ENCODE data around the gene PSAT1. TPM values are rescaled to one million over a fixed set of nuclear protein-coding genes. Genes with fewer than 3 reads are reported as not detected.
A peak's percentile ranks its signal among the peaks of the same experiment; 100 is the strongest.

The PSAT1 gene
- total and polyA plus RNA-seq, 2 of the 13 experiments (the other 11 are each of a cell fraction or from before 2014, with no cell fraction given) = 135 to 229 TPM

DNA sequence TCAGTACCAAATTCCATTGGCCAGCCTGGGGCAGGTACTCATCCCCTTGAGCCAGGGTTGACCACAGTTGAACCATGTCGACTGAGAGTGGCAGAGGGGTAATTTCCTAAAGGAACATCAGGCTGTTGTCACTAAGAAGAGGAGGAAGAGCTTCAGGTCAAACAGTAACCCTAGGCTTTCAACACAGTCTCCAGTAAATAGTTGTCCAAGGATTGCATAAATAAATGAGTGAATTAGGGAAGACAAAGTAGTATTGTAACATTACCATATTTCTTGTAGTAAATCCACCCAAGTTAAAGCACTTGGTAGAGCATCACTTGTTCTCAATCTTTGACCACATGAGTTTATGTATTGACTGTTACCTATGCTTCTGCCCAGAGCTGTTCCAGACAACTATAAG, 7.4 kb downstream of the PSAT1 start:
- ChIA-PET POLR2A (interaction anchor here (0.9 to 2.1 kb wide), 5 partner anchors 8 to 18 kb away, joined by 3 to 16 read pairs (median 3); partner anchors contain the start of gene PSAT1), CTCF (ENCODE audit: low intra/inter-chr PET ratio, low total read pairs) (no interaction called here)
- no peaks in the 10 kb centered on the region for H3K9me3 ChIP-seq (ENCODE audit: low read length)
- peaks cover 47% of the 10 kb centered on the region for H3K4me1 ChIP-seq (ENCODE audit: insufficient read depth, low read length)
- DNase-seq (ENCODE audit: low spot score) = peak; percentile 25
- peaks cover 37 to 88% of the 10 kb centered on the region in 2 experiments for H3K36me3 ChIP-seq (replicated peaks in 1 of 2; ENCODE audit: control insufficient read depth in 1 of 2, insufficient read depth in 2 of 2, low read length in 2 of 2)
- H3K27me3 ChIP-seq (ENCODE audit: control insufficient read depth in 1 of 2, insufficient read depth in 2 of 2, low read length in 2 of 2) = no peaks in the 10 kb centered on the region
- 62% methylated on average over 1 of the region's 1 CpG for WGBS (ENCODE audit: low lambda C conversion rate)
- intact Hi-C loops (cut with micrococcal nuclease; ENCODE audit: unreplicated experiment) (no loop called here), in situ Hi-C loops (cut with HindIII; ENCODE audit: extremely low pct_ligation_motif_present, low pct_unique_long_range_greater_than_20kb) (no loop called here)
- no TSS peak for BruUV-seq (replicated peaks)
- H2AFZ ChIP-seq (ENCODE audit: low read length) = no peak overlapping the region
- H3K4me3 ChIP-seq (replicated peaks in 1 of 3; ENCODE audit: insufficient read depth in 1 of 3, low read depth in 2 of 3, low read length in 3 of 3) = no peak overlapping the region
- TF ChIP-seq TCF7 (IDR thresholded peaks at IDR 0.05; ENCODE audit: low read depth) = no peak
- TF ChIP-seq ZNF776 (CRISPR knock-in tag; IDR thresholded peaks at IDR 0.05) = no peak
- TF ChIP-seq RBFOX2 (IDR thresholded peaks at IDR 0.05; ENCODE audit: low read depth, low read length) = peak; percentile 35; the same call in 1 of the 2 replicates
- 0 out of 2 replicates have a peak, but pooled peaks have one; percentile 24 for TF ChIP-seq SSRP1 (CRISPR knock-in tag; IDR thresholded peaks at IDR 0.05)
- TF ChIP-seq GZF1 (CRISPR knock-in tag; IDR thresholded peaks at IDR 0.05) = peak; percentile 98
- TF ChIP-seq CEBPB (IDR thresholded peaks at IDR 0.05; ENCODE audit: borderline replicate concordance, low read depth, low read length) = peak; percentile 69; the same call in 1 of the 2 replicates
- TF ChIP-seq CEBPG (CRISPR knock-in tag; IDR thresholded peaks at IDR 0.05) = peak; percentile 25; the same call in 1 of the 2 replicates
- H4K20me1 ChIP-seq (ENCODE audit: insufficient read depth, low read length) = peaks cover 35% of the 10 kb centered on the region
- H3K27ac ChIP-seq (ENCODE audit: extremely low read length, insufficient read depth, low read length) = no peak overlapping the region
- peaks cover 33% of the 10 kb centered on the region for H3K79me2 ChIP-seq (ENCODE audit: insufficient read depth, low read length)
- peak; percentile 39 for ATAC-seq
- H3K9ac ChIP-seq (ENCODE audit: insufficient read depth, low read depth, low read length) = no peak overlapping the region
- H3K4me2 ChIP-seq (ENCODE audit: low read depth, low read length) = no peak overlapping the region
- no peak for FAIRE-seq

DNA sequence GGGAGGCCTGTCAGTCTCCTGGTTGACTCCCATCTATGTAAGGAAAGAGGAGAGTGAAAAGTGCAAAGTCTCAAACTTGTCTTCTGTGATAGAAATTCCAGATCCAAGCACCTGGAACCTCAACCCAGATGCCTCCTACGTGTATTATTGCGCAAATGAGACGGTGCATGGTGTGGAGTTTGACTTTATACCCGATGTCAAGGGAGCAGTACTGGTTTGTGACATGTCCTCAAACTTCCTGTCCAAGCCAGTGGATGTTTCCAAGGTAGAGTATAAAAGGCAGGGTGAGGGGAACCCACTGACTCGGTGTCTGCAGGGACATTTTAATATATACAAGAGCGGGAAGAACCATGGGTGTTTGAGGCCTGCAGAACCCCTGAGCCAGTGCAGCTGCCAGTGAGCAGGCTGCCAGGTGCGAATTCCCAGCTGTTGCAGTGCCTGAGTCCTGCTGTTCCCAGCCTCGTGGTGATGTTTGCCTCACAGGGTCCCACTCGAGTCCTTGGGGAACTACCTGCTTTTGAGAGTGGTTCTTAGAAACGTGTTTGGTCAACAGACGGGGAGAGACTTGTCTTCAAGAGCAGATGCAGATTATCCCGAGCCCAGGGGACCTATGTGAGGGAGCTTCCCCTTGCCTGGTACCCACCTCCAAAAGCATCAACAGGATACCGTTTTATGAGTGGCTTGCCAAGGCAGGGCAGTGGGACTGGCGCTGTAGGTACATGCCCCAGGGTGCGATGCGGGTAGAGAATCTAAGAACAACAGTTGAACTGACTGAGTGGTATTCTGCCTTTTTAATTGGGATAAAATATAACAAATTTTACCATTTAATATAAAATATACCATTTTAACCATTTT, 9.5 kb downstream of the PSAT1 start:
- 88% methylated on average over 14 of the region's 16 CpGs for WGBS (ENCODE audit: low lambda C conversion rate)
- no peak for ATAC-seq
- H3K36me3 ChIP-seq (replicated peaks in 1 of 2; ENCODE audit: control insufficient read depth in 1 of 2, insufficient read depth in 2 of 2, low read length in 2 of 2) = peaks cover 46 to 92% of the 10 kb centered on the region in 2 experiments
- H3K4me1 ChIP-seq (ENCODE audit: insufficient read depth, low read length) = peaks cover 27% of the 10 kb centered on the region
- peaks cover 33% of the 10 kb centered on the region for H4K20me1 ChIP-seq (ENCODE audit: insufficient read depth, low read length)
- FAIRE-seq = no peak
- no peak overlapping the region for H3K4me3 ChIP-seq (replicated peaks in 1 of 3; ENCODE audit: insufficient read depth in 1 of 3, low read depth in 2 of 3, low read length in 3 of 3)
- H3K9me3 ChIP-seq (ENCODE audit: low read length) = no peaks in the 10 kb centered on the region
- DNase-seq (ENCODE audit: low spot score) = no peak
- in situ Hi-C loops (cut with HindIII; ENCODE audit: extremely low pct_ligation_motif_present, low pct_unique_long_range_greater_than_20kb) = no loop called here
- no peak overlapping the region for H3K4me2 ChIP-seq (ENCODE audit: low read depth, low read length)
- H3K79me2 ChIP-seq (ENCODE audit: insufficient read depth, low read length) = peaks cover 20% of the 10 kb centered on the region
- intact Hi-C loops (cut with micrococcal nuclease; ENCODE audit: unreplicated experiment) = no loop called here
- POLR2A ChIA-PET = no interaction called here
- no peak overlapping the region for H2AFZ ChIP-seq (ENCODE audit: low read length)
- H3K27me3 ChIP-seq (ENCODE audit: control insufficient read depth in 1 of 2, insufficient read depth in 2 of 2, low read length in 2 of 2) = no peaks in the 10 kb centered on the region
- H3K27ac ChIP-seq (ENCODE audit: extremely low read length, insufficient read depth, low read length) = no peak overlapping the region
- H3K9ac ChIP-seq (ENCODE audit: insufficient read depth, low read depth, low read length) = no peak overlapping the region
- BruUV-seq (replicated peaks) = no TSS peak
- CTCF ChIA-PET (ENCODE audit: low intra/inter-chr PET ratio, low total read pairs) = no interaction called here
- TF ChIP-seq, protein P1, sequence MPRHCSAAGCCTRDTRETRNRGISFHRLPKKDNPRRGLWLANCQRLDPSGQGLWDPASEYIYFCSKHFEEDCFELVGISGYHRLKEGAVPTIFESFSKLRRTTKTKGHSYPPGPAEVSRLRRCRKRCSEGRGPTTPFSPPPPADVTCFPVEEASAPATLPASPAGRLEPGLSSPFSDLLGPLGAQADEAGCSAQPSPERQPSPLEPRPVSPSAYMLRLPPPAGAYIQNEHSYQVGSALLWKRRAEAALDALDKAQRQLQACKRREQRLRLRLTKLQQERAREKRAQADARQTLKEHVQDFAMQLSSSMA (CRISPR knock-in tag; IDR thresholded peaks at IDR 0.05) = no peak
- TF ChIP-seq CENPX (CRISPR knock-in tag; IDR thresholded peaks at IDR 0.05) (no peak), HNRNPH1 (optimal IDR thresholded peaks at IDR 0.05; ENCODE audit: low read depth, low read length) (no peak), EP300 (IDR thresholded peaks at IDR 0.05; ENCODE audit: low read depth in 2 of 2, low read length in 2 of 2) (no peak), EP300 (CRISPR knock-in tag; IDR thresholded peaks at IDR 0.05; ENCODE audit: borderline replicate concordance) (no peak), BRCA1 (CRISPR knock-in tag; IDR thresholded peaks at IDR 0.05) (no peak)
- TF ChIP-seq, protein P2, sequence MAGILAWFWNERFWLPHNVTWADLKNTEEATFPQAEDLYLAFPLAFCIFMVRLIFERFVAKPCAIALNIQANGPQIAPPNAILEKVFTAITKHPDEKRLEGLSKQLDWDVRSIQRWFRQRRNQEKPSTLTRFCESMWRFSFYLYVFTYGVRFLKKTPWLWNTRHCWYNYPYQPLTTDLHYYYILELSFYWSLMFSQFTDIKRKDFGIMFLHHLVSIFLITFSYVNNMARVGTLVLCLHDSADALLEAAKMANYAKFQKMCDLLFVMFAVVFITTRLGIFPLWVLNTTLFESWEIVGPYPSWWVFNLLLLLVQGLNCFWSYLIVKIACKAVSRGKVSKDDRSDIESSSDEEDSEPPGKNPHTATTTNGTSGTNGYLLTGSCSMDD (CRISPR knock-in tag; IDR thresholded peaks at IDR 0.05) = no peak

Measured in HepG2 (cell line).